ENCODE results near the gene NFE2. TPM values are rescaled to one million over a fixed set of nuclear protein-coding genes. Genes with fewer than 3 reads are reported as not detected.

NFE2 gene
- total RNA-seq, 1 donor from 2014 or later: 0.65 TPM

GRCh38 chr12:54251667-54252284 lies 49.0 kb downstream of the NFE2 start:
- no peaks in the 10 kb centered on the region for H3K9me3 Mint-ChIP-seq
- TF ChIP-seq CTCF (conservative IDR thresholded peaks at IDR 0.05): peak; percentile 81
- H3K27me3 Mint-ChIP-seq: no peaks in the 10 kb centered on the region
- H3K4me1 Mint-ChIP-seq (ENCODE audit: unreplicated experiment): peaks cover 8% of the 10 kb centered on the region
- DNase-seq (ENCODE audit: extremely low spot score, unreplicated experiment): no peak
- no peak overlapping the region for H3K4me3 Mint-ChIP-seq
- H3K27ac Mint-ChIP-seq: no peak overlapping the region
- H3K36me3 Mint-ChIP-seq: peaks cover 35% of the 10 kb centered on the region

GRCh38 chr12:54249489-54249888 lies 51.3 kb downstream of the NFE2 start:
- peaks cover 30% of the 10 kb centered on the region for H3K36me3 Mint-ChIP-seq
- H3K4me3 Mint-ChIP-seq: no peak overlapping the region
- peaks cover 4% of the 10 kb centered on the region for H3K4me1 Mint-ChIP-seq (ENCODE audit: unreplicated experiment)
- no peak for DNase-seq (ENCODE audit: extremely low spot score, unreplicated experiment)
- H3K27me3 Mint-ChIP-seq: no peaks in the 10 kb centered on the region
- H3K9me3 Mint-ChIP-seq: no peaks in the 10 kb centered on the region
- H3K27ac Mint-ChIP-seq: no peak overlapping the region
- TF ChIP-seq CTCF (conservative IDR thresholded peaks at IDR 0.05): no peak

GRCh38 chr12:54246011-54246641 lies 54.7 kb downstream of the NFE2 start:
- Mint-ChIP-seq H3K27ac (no peak overlapping the region), H3K27me3 (no peaks in the 10 kb centered on the region), H3K4me3 (no peak overlapping the region), H3K9me3 (no peaks in the 10 kb centered on the region), H3K36me3 (peaks cover 24% of the 10 kb centered on the region), H3K4me1 (ENCODE audit: unreplicated experiment) (no peaks in the 10 kb centered on the region)
- no peak for TF ChIP-seq CTCF (conservative IDR thresholded peaks at IDR 0.05)
- DNase-seq (ENCODE audit: extremely low spot score, unreplicated experiment): no peak

Small RNA genes lying within 50 kb of the gene (microRNA-seq; reads per million reads assigned to microRNA genes)
- gene MIR148B: 926 reads per million, percentile 82 among the genes with 10 or more reads in this experiment

Other genes with a start within 250 kb of the NFE2 start
- 6.7 and 47.9 TPM in 2 replicates for gene HOXC4, start 247.2 kb downstream of the NFE2 start, total RNA-seq (ENCODE audit: low replicate concordance)
- gene SMUG1, start 112.0 kb downstream of the NFE2 start, total RNA-seq (ENCODE audit: low replicate concordance): 48.3 and 52.5 TPM in 2 replicates
- gene CBX5, start 20.9 kb downstream of the NFE2 start, total RNA-seq (ENCODE audit: low replicate concordance): 87.8 and 227 TPM in 2 replicates
- gene HNRNPA1, start 20.3 kb downstream of the NFE2 start, total RNA-seq (ENCODE audit: low replicate concordance): 1,366 and 2,469 TPM in 2 replicates
- 196 and 229 TPM in 2 replicates for gene COPZ1, start 24.1 kb upstream of the NFE2 start, total RNA-seq (ENCODE audit: low replicate concordance)
- not detected in 2 replicates for gene GPR84, start 63.5 kb upstream of the NFE2 start, total RNA-seq (ENCODE audit: low replicate concordance)
- 29.5 and 47.3 TPM in 2 replicates for gene ZNF385A, start 83.7 kb upstream of the NFE2 start, total RNA-seq (ENCODE audit: low replicate concordance)
- 2.5 and 25.9 TPM in 2 replicates for gene ITGA5, start 118.3 kb upstream of the NFE2 start, total RNA-seq (ENCODE audit: low replicate concordance)
- not detected in 2 replicates for gene GTSF1, start 172.6 kb upstream of the NFE2 start, total RNA-seq (ENCODE audit: low replicate concordance)
- not detected in 2 replicates for gene NCKAP1L, start 196.7 kb upstream of the NFE2 start, total RNA-seq (ENCODE audit: low replicate concordance)
- 0.10 and 3.6 TPM in 2 replicates for gene PDE1B, start 248.6 kb upstream of the NFE2 start, total RNA-seq (ENCODE audit: low replicate concordance)